Cardiac ventricle fibroblast (primary cell): Measurements from ENCODE around the gene TEX51. TPM values are rescaled to one million over a fixed set of nuclear protein-coding genes. Genes with fewer than 3 reads are reported as not detected.

ENCODE experiments used
- total RNA-seq: library from RNA; depleted of rRNA; stranded (reverse); fragments of >200 nt; gene quantifications from 2 replicates; pipeline ENCODE4 v1.2.3, GENCODE V29; 2015

Gene TEX51
- not detected in 2 replicates for total RNA-seq

DNA sequence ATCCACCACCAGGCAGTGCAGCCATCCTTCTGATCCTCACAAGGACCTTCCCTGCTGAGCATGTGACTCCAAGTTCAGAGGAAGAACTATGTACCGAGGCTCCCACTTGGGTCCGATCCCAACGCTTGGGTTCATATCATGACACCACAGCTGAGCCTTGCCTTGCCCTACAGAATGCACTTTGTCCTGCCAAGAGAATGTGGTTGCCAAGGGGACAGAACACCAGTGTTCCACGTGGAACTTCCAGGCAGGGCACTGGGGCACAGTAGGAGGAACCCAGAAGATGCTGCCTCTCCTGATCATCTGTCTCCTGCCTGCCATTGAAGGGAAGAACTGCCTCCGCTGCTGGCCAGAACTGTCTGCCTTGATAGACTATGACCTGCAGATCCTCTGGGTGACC, at the start of gene TEX51:
TSS of gene TEX51 (plus strand) at position 255 of the 400 bp plus-strand sequence. CDS start at position 284, 29 bp downstream.

Other genes with a start within 250 kb of the TEX51 start
- gene GYPC, start 242.7 kb upstream of the TEX51 start, total RNA-seq: 37.0 and 53.5 TPM in 2 replicates
- 45.4 and 46.8 TPM in 2 replicates for gene BIN1, start 208.3 kb downstream of the TEX51 start, total RNA-seq